Mucosa of rectum (tissue), 2 donors: ENCODE data around the gene MAGEA11.
"Not testable (repeated sequence)": the region's sequence is repeated elsewhere in the genome, so short reads cannot be mapped to it uniquely, and the experiment has no call there.

Experiments
- H3K27ac ChIP-seq, 2 donors: one replicate each; pipeline ENCODE4 v1.7.0; 2013; ENCODE audit warnings: inconsistent platforms in 2 of 2, low read depth in 2 of 2, low read length in 2 of 2
- H3K27me3 ChIP-seq, 2 donors: one replicate each; pipeline ENCODE4 v1.7.0; 2013; ENCODE audit warnings: low read length in 2 of 2; ENCODE audit not compliant: control insufficient read depth in 2 of 2, insufficient read depth in 2 of 2
- H3K36me3 ChIP-seq, 2 donors: one replicate each; pipeline ENCODE4 v1.7.0; 2013; ENCODE audit warnings: low read length in 2 of 2; ENCODE audit not compliant: control insufficient read depth in 2 of 2, insufficient read depth in 2 of 2
- H3K4me1 ChIP-seq, 2 donors: one replicate each; pipeline ENCODE4 v1.7.0; 2013; ENCODE audit warnings: low read length in 2 of 2, mild to moderate bottlenecking in 1 of 2; ENCODE audit not compliant: control insufficient read depth in 2 of 2, insufficient read depth in 2 of 2
- H3K4me3 ChIP-seq, 2 donors: one replicate each; pipeline ENCODE4 v1.7.0; 2013; ENCODE audit warnings: low read length in 2 of 2
- H3K9ac ChIP-seq, 2 donors: one replicate each; pipeline ENCODE4 v1.7.0; 2013; ENCODE audit warnings: low read length in 2 of 2, low read depth in 1 of 2, mild to moderate bottlenecking in 1 of 2
- H3K9me3 ChIP-seq, 2 donors: one replicate each; pipeline ENCODE4 v1.7.0; 2013; ENCODE audit warnings: low read length in 2 of 2; ENCODE audit not compliant: control insufficient read depth in 2 of 2
- donor health status: healthy.
- donor health status: Normal muscosa, but diverticular disease.

The MAGEA11 gene

GRCh38 chrX:149717803-149718202, 5.9 kb downstream of the MAGEA11 start:
- Histone ChIP-seq H3K9me3 (no peaks in the 10 kb centered on the region), H3K36me3 (no peaks in the 10 kb centered on the region), H3K4me3 (no peak overlapping the region), H3K27ac (no peak overlapping the region), H3K27me3 (no peaks in the 10 kb centered on the region), H3K4me1 (peaks cover 0 to 4% of the 10 kb centered on the region in 2 donors), H3K9ac (no peak overlapping the region)

GRCh38 chrX:149718757-149719156, 6.9 kb downstream of the MAGEA11 start:
- Histone ChIP-seq H3K36me3 (no peaks in the 10 kb centered on the region), H3K4me3 (no peak overlapping the region), H3K27ac (no peak overlapping the region), H3K4me1 (peaks cover 0 to 4% of the 10 kb centered on the region in 2 donors), H3K9me3 (no peaks in the 10 kb centered on the region), H3K9ac (no peak overlapping the region), H3K27me3 (no peaks in the 10 kb centered on the region)

GRCh38 chrX:149720021-149720689, 8.3 kb downstream of the MAGEA11 start:
- peaks cover 0 to 4% of the 10 kb centered on the region in 2 donors for H3K4me1 ChIP-seq
- H3K9ac ChIP-seq = no peak overlapping the region
- no peaks in the 10 kb centered on the region for H3K27me3 ChIP-seq
- H3K9me3 ChIP-seq = no peaks in the 10 kb centered on the region
- peak overlapping the region in 1 of 2 donors; percentile 35 for H3K4me3 ChIP-seq
- H3K36me3 ChIP-seq = no peaks in the 10 kb centered on the region
- H3K27ac ChIP-seq = no peak overlapping the region

- H3K36me3 ChIP-seq, H3K4me1 ChIP-seq, H3K4me3 ChIP-seq, H3K9me3 ChIP-seq, H3K27ac ChIP-seq, H3K9ac ChIP-seq, H3K27me3 ChIP-seq: not testable (repeated sequence)
These were observed 9.4 kb downstream of the MAGEA11 start for GRCh38 chrX:149721241-149721640.

- Histone ChIP-seq H3K36me3 (no peaks in the 10 kb centered on the region), H3K27ac (no peak overlapping the region), H3K27me3 (no peaks in the 10 kb centered on the region), H3K4me1 (peaks cover 0 to 4% of the 10 kb centered on the region in 2 donors), H3K9me3 (no peaks in the 10 kb centered on the region), H3K4me3 (no peak overlapping the region), H3K9ac (no peak overlapping the region)
These were observed 9.9 kb downstream of the MAGEA11 start for GRCh38 chrX:149721778-149722177.

- not testable (repeated sequence) for H3K27ac ChIP-seq, H3K4me1 ChIP-seq, H3K4me3 ChIP-seq, H3K27me3 ChIP-seq, H3K9ac ChIP-seq, H3K9me3 ChIP-seq, H3K36me3 ChIP-seq
These were observed 11.8 kb downstream of the MAGEA11 start for GRCh38 chrX:149723583-149724118.

GRCh38 chrX:149727308-149727707, 15.4 kb downstream of the MAGEA11 start:
- H3K27me3 ChIP-seq, H3K4me3 ChIP-seq, H3K4me1 ChIP-seq, H3K9ac ChIP-seq, H3K9me3 ChIP-seq, H3K27ac ChIP-seq, H3K36me3 ChIP-seq: not testable (repeated sequence)

GRCh38 chrX:149742269-149742668, 30.4 kb downstream of the MAGEA11 start:
- H3K9ac ChIP-seq, H3K36me3 ChIP-seq: not testable (repeated sequence)

GRCh38 chrX:149746390-149747007, 34.6 kb downstream of the MAGEA11 start:
- not testable (repeated sequence) for H3K36me3 ChIP-seq, H3K27me3 ChIP-seq, H3K27ac ChIP-seq, H3K4me3 ChIP-seq, H3K4me1 ChIP-seq, H3K9me3 ChIP-seq, H3K9ac ChIP-seq

More at GRCh38 chrX:149742269-149742668, 30.4 kb downstream of the MAGEA11 start:
- not testable (repeated sequence) for H3K27me3 ChIP-seq, H3K4me1 ChIP-seq, H3K27ac ChIP-seq, H3K9me3 ChIP-seq, H3K4me3 ChIP-seq

GRCh38 chrX:149757206-149758067, 45.6 kb downstream of the MAGEA11 start:
- Histone ChIP-seq H3K27me3 (peaks cover 0 to 7% of the 10 kb centered on the region in 2 donors), H3K27ac (no peak overlapping the region), H3K9me3 (no peaks in the 10 kb centered on the region), H3K36me3 (no peaks in the 10 kb centered on the region), H3K9ac (no peak overlapping the region), H3K4me3 (no peak overlapping the region), H3K4me1 (no peaks in the 10 kb centered on the region)
